IMR-90 (cell line): ENCODE measurements around the gene HOXC13. TPM values are rescaled to one million over a fixed set of nuclear protein-coding genes. Genes with fewer than 3 reads are reported as not detected.

Experiments used
- ATAC-seq: fragments of 200-7000 bp; cut with Tn5 transposase; 2 replicates; pipeline ENCODE4 v1.9.1; 2020; ENCODE audit warnings: low read depth, mild to moderate bottlenecking, moderate library complexity
- BruUV-seq: library from RNA; stranded (reverse); fragments of 400-500 nt; replicated peaks from 2 replicates; lab custom pipeline; 2021; lab: Mats Ljungman, UMichigan
- CTCF ChIA-PET: fragments of 300-600 bp; formaldehyde crosslinking; extraction: SDS; loops from one replicate; lab custom pipeline; 2021; ENCODE audit warnings: antibody characterized with exemption; lab: Yijun Ruan, JAX
- POLR2A ChIA-PET: fragments of 300-600 bp; sonication (Branson Sonifier 250); formaldehyde crosslinking; loops from one replicate; lab custom pipeline; 2022; ENCODE audit warnings: antibody characterized with exemption; ENCODE audit not compliant: unreplicated experiment; lab: Charles Lee
- DNase-seq: peaks from one replicate; pipeline ENCODE4 v3.0.0; 2013
- H2AFZ ChIP-seq: replicated peaks from 2 replicates; pipeline ENCODE3; 2013; ENCODE audit warnings: low read length, mild to moderate bottlenecking; ENCODE audit not compliant: poor library complexity
- H2AK5ac ChIP-seq: 2 replicates; pipeline ENCODE4 v1.6.1; 2013; ENCODE audit warnings: low read depth, low read length, inconsistent platforms
- H2AK9ac ChIP-seq: replicated peaks from 2 replicates; pipeline ENCODE3; 2013; ENCODE audit warnings: mild to moderate bottlenecking, low read depth, low read length, moderate library complexity; ENCODE audit not compliant: poor library complexity
- H2BK120ac ChIP-seq: 2 replicates; pipeline ENCODE4 v1.6.1; 2013; ENCODE audit warnings: low read depth, low read length, inconsistent platforms
- H2BK15ac ChIP-seq: 3 replicates; pipeline ENCODE4 v1.6.1; 2013; ENCODE audit warnings: low read depth, low read length, inconsistent platforms
- H2BK20ac ChIP-seq: 2 replicates; pipeline ENCODE4 v1.6.1; 2013; ENCODE audit warnings: low read depth, mild to moderate bottlenecking, inconsistent platforms, low read length, moderate library complexity
- H2BK5ac ChIP-seq: 2 replicates; pipeline ENCODE4 v1.6.1; 2013; ENCODE audit warnings: mild to moderate bottlenecking, low read depth, low read length, inconsistent platforms; ENCODE audit not compliant: poor library complexity, severe bottlenecking
- H3K14ac ChIP-seq: replicated peaks from 2 replicates; pipeline ENCODE4 v1.6.1; 2013; ENCODE audit warnings: low read depth, low read length, inconsistent platforms
- H3K18ac ChIP-seq: 2 replicates; pipeline ENCODE4 v1.6.1; 2013; ENCODE audit warnings: low read depth, low read length, control low read depth
- H3K23ac ChIP-seq: 2 replicates; pipeline ENCODE4 v1.6.1; 2013; ENCODE audit warnings: low read depth, low read length, inconsistent platforms
- H3K27ac ChIP-seq: 2 replicates; pipeline ENCODE4 v1.5.1; 2013; ENCODE audit warnings: mild to moderate bottlenecking, control low read depth, low read length; ENCODE audit not compliant: insufficient read depth
- H3K27me3 ChIP-seq: 2 replicates; pipeline ENCODE4 v1.6.1; 2013; ENCODE audit warnings: low read length; ENCODE audit not compliant: control insufficient read depth, insufficient read depth
- H3K36me3 ChIP-seq: 2 replicates; pipeline ENCODE4 v1.6.1; 2013; ENCODE audit warnings: low read length, mixed read lengths; ENCODE audit not compliant: control insufficient read depth, insufficient read depth
- H3K4ac ChIP-seq: 2 replicates; pipeline ENCODE4 v1.6.1; 2013; ENCODE audit warnings: low read depth, low read length, inconsistent platforms
- H3K4me1 ChIP-seq: 2 replicates; pipeline ENCODE4 v1.6.1; 2013; ENCODE audit warnings: low read length, mixed read lengths; ENCODE audit not compliant: control insufficient read depth, insufficient read depth
- H3K4me2 ChIP-seq: 2 replicates; pipeline ENCODE4 v1.6.1; 2013; ENCODE audit warnings: low read depth, mild to moderate bottlenecking, control low read depth, low read length, moderate library complexity
- H3K4me3 ChIP-seq: 2 replicates; pipeline ENCODE4 v1.5.1; 2013; ENCODE audit warnings: low read depth, mild to moderate bottlenecking, control low read depth, low read length, moderate library complexity; ENCODE audit not compliant: insufficient read depth
- H3K56ac ChIP-seq: 2 replicates; pipeline ENCODE4 v1.6.1; 2013; ENCODE audit warnings: low read length, inconsistent platforms; ENCODE audit not compliant: insufficient read depth; ENCODE audit errors: extremely low read depth
- H3K79me1 ChIP-seq, 2 experiments: 2 replicates each; pipeline ENCODE4 v1.6.1; 2013; ENCODE audit warnings: low read length in 2 of 2, inconsistent platforms in 1 of 2, low read depth in 1 of 2
- H3K9ac ChIP-seq: 2 replicates; pipeline ENCODE4 v1.6.1; 2013; ENCODE audit warnings: low read depth, low read length, control low read depth
- H3K9me1 ChIP-seq: 2 replicates; pipeline ENCODE4 v1.6.1; 2013; ENCODE audit warnings: low read length, inconsistent platforms; ENCODE audit not compliant: insufficient read depth
- H3K9me3 ChIP-seq: 2 replicates; pipeline ENCODE4 v1.6.1; 2013; ENCODE audit warnings: low read length; ENCODE audit not compliant: control insufficient read depth, insufficient read depth
- H4K20me1 ChIP-seq: 2 replicates; pipeline ENCODE4 v1.6.1; 2013; ENCODE audit warnings: low read length, inconsistent platforms; ENCODE audit not compliant: insufficient read depth
- H4K5ac ChIP-seq: 2 replicates; pipeline ENCODE4 v1.6.1; 2013; ENCODE audit warnings: mild to moderate bottlenecking, low read depth, low read length, control low read depth
- H4K8ac ChIP-seq, 2 experiments: 2 replicates each; pipeline ENCODE4 v1.6.1; 2013; ENCODE audit warnings: low read depth in 2 of 2, low read length in 2 of 2, control low read depth in 1 of 2, inconsistent platforms in 1 of 2
- H4K91ac ChIP-seq: 2 replicates; pipeline ENCODE4 v1.6.1; 2013; ENCODE audit warnings: low read depth, low read length, inconsistent platforms; ENCODE audit not compliant: insufficient read depth
- BHLHE40 ChIP-seq: fragments of 150-350 bp; IDR thresholded peaks from 2 replicates; pipeline ENCODE4 v1.6.1; 2016; ENCODE audit warnings: mild to moderate bottlenecking, low read depth, low read length
- CEBPB ChIP-seq: IDR thresholded peaks from 2 replicates; pipeline ENCODE4 v1.6.1; 2012; ENCODE audit warnings: low read depth, low read length, improper control_type of control experiment
- CHD1 ChIP-seq: IDR thresholded peaks from 2 replicates; pipeline ENCODE4 v1.6.1; 2012; ENCODE audit warnings: low read depth, low read length, improper control_type of control experiment
- CTCF ChIP-seq: conservative IDR thresholded peaks from 2 replicates; pipeline ENCODE4 v1.5.1; 2012; ENCODE audit warnings: mild to moderate bottlenecking, low read depth, low read length, improper control_type of control experiment
- ELK1 ChIP-seq: fragments of 150-350 bp; IDR thresholded peaks from 2 replicates; pipeline ENCODE4 v1.6.1; 2016; ENCODE audit warnings: low read depth, mild to moderate bottlenecking, low read length, moderate library complexity, borderline replicate concordance
- FOS ChIP-seq: fragments of 150-350 bp; IDR thresholded peaks from 2 replicates; pipeline ENCODE4 v1.6.1; 2016; ENCODE audit warnings: low read depth, low read length
- MAFK ChIP-seq: IDR thresholded peaks from 2 replicates; pipeline ENCODE4 v1.6.1; 2012; ENCODE audit warnings: low read depth, low read length, improper control_type of control experiment
- MAZ ChIP-seq: IDR thresholded peaks from 2 replicates; pipeline ENCODE4 v1.6.1; 2012; ENCODE audit warnings: low read depth, mild to moderate bottlenecking, low read length, improper control_type of control experiment, moderate library complexity, borderline replicate concordance
- MXI1 ChIP-seq: IDR thresholded peaks from 2 replicates; pipeline ENCODE4 v1.6.1; 2012; ENCODE audit warnings: low read depth, mild to moderate bottlenecking, low read length, moderate library complexity, borderline replicate concordance
- NFE2L2 ChIP-seq: fragments of 150-350 bp; IDR thresholded peaks from 2 replicates; pipeline ENCODE4 v1.6.1; 2016; ENCODE audit warnings: low read depth, mild to moderate bottlenecking, low read length
- POLR2A ChIP-seq: IDR thresholded peaks from 2 replicates; pipeline ENCODE4 v1.6.1; 2012; ENCODE audit warnings: mild to moderate bottlenecking, low read depth, low read length
- RAD21 ChIP-seq: IDR thresholded peaks from 2 replicates; pipeline ENCODE4 v1.6.1; 2012; ENCODE audit warnings: low read length, improper control_type of control experiment
- RCOR1 ChIP-seq: IDR thresholded peaks from 2 replicates; pipeline ENCODE4 v1.6.1; 2012; ENCODE audit warnings: mild to moderate bottlenecking, low read length, improper control_type of control experiment; ENCODE audit not compliant: insufficient replicate concordance
- RFX5 ChIP-seq: IDR thresholded peaks from 2 replicates; pipeline ENCODE4 v1.8.0; 2012; ENCODE audit warnings: low read depth, mild to moderate bottlenecking, low read length, moderate library complexity
- SMC3 ChIP-seq: fragments of 150-350 bp; IDR thresholded peaks from 2 replicates; pipeline ENCODE4 v1.6.1; 2016; ENCODE audit warnings: low read depth, mild to moderate bottlenecking, antibody characterized with exemption, low read length, moderate library complexity
- USF2 ChIP-seq: fragments of 150-350 bp; IDR thresholded peaks from 2 replicates; pipeline ENCODE4 v1.6.1; 2017; ENCODE audit warnings: mild to moderate bottlenecking, antibody characterized with exemption, low read length, low read depth
- WGBS, 2 experiments: methylation state at CpG; one replicate each; pipeline versions ENCODE4 v1.1.5 to v1.1.7; 2013; ENCODE audit warnings: missing lambda C conversion rate in 2 of 2; ENCODE audit not compliant: insufficient read length in 1 of 2; ENCODE audit errors: extremely low coverage in 2 of 2; 5-methylcytosine and 5-hydroxymethylcytosine counted together
- dilution Hi-C: fragments of 300-500 bp; cut with HindIII; formaldehyde crosslinking; loops from one replicate; pipeline ENCODE4 v1.14.3; 2018; ENCODE audit warnings: low sequenced_read_pairs; ENCODE audit not compliant: unreplicated experiment
- in situ Hi-C: fragments of 300-500 bp; cut with MboI; formaldehyde crosslinking; loops from 3 replicates; pipeline ENCODE4 v1.14.3; 2019; ENCODE audit warnings: low sequenced_read_pairs, inconsistent platforms, mixed read lengths
- intact Hi-C: fragments of 100-400 bp; cut with micrococcal nuclease; formaldehyde crosslinking; loops from 2 replicates; pipeline ENCODE4 v1.10.0; 2022
- polyA plus RNA-seq, 3 experiments: library from polyadenylated mRNA; depleted of rRNA; stranded (reverse); fragments of >200 nt; gene quantifications; 2 replicates each; pipeline ENCODE4 v1.2.3, GENCODE V29; 2012; ENCODE audit warnings: low replicate concordance in 1 of 3
- total RNA-seq: library from RNA; depleted of rRNA; stranded (reverse); fragments of >200 nt; gene quantifications from 2 replicates; pipeline ENCODE4 v1.2.3, GENCODE V29; 2012

HOXC13 gene
- total and polyA plus RNA-seq, 2 of the 4 experiments (the other 2 are of a cell fraction): not detected

GRCh38 chr12:53958128-53958527, 19.5 kb downstream of the HOXC13 start:
- no peak overlapping the region for H4K91ac ChIP-seq
- TF ChIP-seq FOS (no peak), CEBPB (no peak), SMC3 (no peak), POLR2A (no peak), MAFK (no peak), MAZ (no peak), CHD1 (no peak), NFE2L2 (no peak), ELK1 (no peak), RAD21 (no peak), USF2 (no peak), RFX5 (no peak), RCOR1 (no peak), BHLHE40 (no peak), MXI1 (no peak), CTCF (no peak)
- no peak for DNase-seq
- H2AK9ac ChIP-seq: no peak overlapping the region
- H2BK15ac ChIP-seq: no peak overlapping the region
- no peak overlapping the region for H3K4me3 ChIP-seq
- ChIA-PET CTCF (no interaction called here), POLR2A (no interaction called here)
- H2AK5ac ChIP-seq: no peak overlapping the region
- BruUV-seq: no TSS peak
- in situ Hi-C loops: no loop called here
- H3K27me3 ChIP-seq: peaks cover 93% of the 10 kb centered on the region
- no peak overlapping the region for H3K9ac ChIP-seq
- no peak overlapping the region for H2BK5ac ChIP-seq
- no peaks in the 10 kb centered on the region for H4K20me1 ChIP-seq
- H3K36me3 ChIP-seq: no peaks in the 10 kb centered on the region
- H3K23ac ChIP-seq: no peak overlapping the region
- H3K4me2 ChIP-seq: no peak overlapping the region
- 0% methylated on average over 1 of the region's 3 CpGs; no CpG with 5 or more reads in 1 of the 2 experiments for WGBS, 2 experiments
- H3K4ac ChIP-seq: no peak overlapping the region
- no peaks in the 10 kb centered on the region for H3K9me1 ChIP-seq
- dilution Hi-C loops: no loop called here
- peaks cover 6% of the 10 kb centered on the region for H3K9me3 ChIP-seq
- no peak overlapping the region for H2BK20ac ChIP-seq
- no peak overlapping the region for H2AFZ ChIP-seq
- no peak overlapping the region for H3K18ac ChIP-seq
- H4K5ac ChIP-seq: no peak overlapping the region
- intact Hi-C loops: no loop called here
- H3K56ac ChIP-seq: no peak overlapping the region
- ATAC-seq: no peak
- no peak overlapping the region for H3K27ac ChIP-seq
- no peaks in the 10 kb centered on the region for H3K4me1 ChIP-seq
- H3K14ac ChIP-seq: no peak overlapping the region
- no peak overlapping the region for H2BK120ac ChIP-seq
- no peaks in the 10 kb centered on the region for H3K79me1 ChIP-seq
- H4K8ac ChIP-seq: no peak overlapping the region
